Epithelial cell of proximal tubule (primary cell): ENCODE measurements around the gene ARHGEF4. TPM values are rescaled to one million over a fixed set of nuclear protein-coding genes. Genes with fewer than 3 reads are reported as not detected.

ENCODE experiments used
- DNase-seq: peaks from one replicate; pipeline ENCODE4 v3.0.0-alpha.2; 2011; ENCODE audit warnings: low read depth
- H3K4me3 ChIP-seq: 2 replicates; pipeline ENCODE4 v1.5.1; 2011; ENCODE audit warnings: low read depth, mild to moderate bottlenecking, low read length
- total RNA-seq: library from RNA; depleted of rRNA; stranded (reverse); fragments of >200 nt; gene quantifications from 2 replicates; pipeline ENCODE4 v1.2.3, GENCODE V29; 2015
- TF ChIP-seq, protein P1 (sequence below): conservative IDR thresholded peaks from 2 replicates; pipeline ENCODE4 v1.5.1; 2012; ENCODE audit warnings: low read depth, mild to moderate bottlenecking, low read length

ARHGEF4 gene
- total RNA-seq, 1 donor from 2014 or later = 2.1 TPM

DNA sequence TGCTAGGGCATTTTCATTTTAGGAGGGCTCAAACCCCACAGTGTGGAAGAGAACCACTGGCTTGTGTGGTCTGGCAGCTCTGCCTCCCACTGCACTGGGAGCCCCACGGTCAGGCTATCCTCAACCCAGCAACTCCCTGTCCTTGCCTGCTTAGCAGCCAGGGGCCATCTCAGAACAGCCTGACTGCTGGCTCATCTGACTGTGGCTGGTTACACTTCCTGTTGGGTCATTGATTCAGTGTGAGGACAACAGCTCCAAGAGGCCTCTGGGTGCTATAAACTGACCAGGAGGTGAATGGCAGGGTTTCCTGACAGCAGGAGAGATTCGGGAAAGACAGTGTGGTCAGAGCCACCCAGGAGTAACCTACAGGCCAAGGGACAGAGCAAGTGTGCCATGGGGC is 41.3 kb upstream of the ARHGEF4 start:
- TF ChIP-seq, protein P1, sequence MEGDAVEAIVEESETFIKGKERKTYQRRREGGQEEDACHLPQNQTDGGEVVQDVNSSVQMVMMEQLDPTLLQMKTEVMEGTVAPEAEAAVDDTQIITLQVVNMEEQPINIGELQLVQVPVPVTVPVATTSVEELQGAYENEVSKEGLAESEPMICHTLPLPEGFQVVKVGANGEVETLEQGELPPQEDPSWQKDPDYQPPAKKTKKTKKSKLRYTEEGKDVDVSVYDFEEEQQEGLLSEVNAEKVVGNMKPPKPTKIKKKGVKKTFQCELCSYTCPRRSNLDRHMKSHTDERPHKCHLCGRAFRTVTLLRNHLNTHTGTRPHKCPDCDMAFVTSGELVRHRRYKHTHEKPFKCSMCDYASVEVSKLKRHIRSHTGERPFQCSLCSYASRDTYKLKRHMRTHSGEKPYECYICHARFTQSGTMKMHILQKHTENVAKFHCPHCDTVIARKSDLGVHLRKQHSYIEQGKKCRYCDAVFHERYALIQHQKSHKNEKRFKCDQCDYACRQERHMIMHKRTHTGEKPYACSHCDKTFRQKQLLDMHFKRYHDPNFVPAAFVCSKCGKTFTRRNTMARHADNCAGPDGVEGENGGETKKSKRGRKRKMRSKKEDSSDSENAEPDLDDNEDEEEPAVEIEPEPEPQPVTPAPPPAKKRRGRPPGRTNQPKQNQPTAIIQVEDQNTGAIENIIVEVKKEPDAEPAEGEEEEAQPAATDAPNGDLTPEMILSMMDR = no peak
- no peak for DNase-seq
- no peak overlapping the region for H3K4me3 ChIP-seq

DNA sequence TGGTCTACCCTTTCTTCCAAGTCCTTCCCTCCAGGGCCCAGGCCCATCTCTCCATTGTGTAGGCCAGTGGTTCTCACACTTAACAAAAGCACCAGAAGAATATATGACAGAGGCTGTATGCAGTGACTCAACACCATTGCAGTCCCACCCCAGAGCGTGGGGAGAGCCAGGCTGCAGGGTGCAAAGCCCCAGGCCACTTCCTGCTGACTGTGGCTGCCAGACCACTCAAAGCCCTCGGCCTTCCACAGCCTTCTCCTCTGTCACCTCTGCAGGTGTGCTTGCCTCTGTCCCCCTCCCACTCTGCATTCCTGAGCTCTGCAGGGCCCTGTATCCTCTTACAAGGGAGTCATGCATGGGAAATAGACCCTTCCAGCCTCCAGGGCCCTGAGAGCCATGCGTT is 40.4 kb upstream of the ARHGEF4 start:
- TF ChIP-seq, protein P1 = no peak

DNA sequence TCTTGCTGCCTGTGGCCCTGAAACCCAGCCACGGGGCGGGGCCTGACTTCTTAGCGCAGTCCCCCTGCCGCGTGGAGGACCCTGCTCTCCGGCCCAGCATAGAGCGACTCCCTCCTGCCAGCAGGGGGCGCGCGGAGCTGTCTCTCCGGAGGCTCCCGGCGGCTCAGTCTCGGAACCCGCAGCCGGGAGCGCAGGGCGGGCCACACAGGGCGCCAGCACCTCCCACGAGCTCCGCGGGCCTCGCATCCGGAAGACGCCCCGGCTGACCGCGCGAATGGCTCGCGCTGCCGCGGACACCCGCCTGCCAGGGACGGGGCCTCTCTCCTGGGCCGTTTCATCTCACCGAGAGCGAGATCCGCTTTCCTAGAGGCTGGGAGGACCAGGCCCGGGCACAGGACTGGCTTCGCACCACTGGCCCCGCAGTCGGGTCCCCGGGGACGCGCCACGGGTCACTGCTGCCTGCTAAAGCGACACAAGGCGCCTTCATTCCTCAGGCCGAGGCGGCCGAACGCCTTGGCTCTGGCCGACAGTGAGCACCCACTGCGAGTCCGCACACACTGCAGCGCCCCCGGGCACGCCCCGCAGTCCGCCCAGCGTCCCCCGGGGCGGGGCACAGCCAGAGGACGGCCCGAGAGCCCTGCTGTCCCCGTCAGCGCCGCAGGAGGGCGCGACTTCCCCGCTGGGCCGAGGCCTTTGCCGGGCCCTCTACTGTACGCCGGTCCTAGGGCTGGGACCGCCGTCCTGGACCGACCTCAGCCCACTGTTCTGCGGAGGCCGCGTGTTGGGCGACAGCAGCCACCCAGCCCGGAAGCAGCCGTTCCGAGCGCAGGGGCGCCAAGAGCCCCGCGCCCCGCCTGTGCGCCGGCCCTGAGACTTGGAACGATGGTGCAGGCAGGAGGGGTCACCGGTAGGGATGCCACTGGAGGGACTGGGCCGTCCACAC is 39.0 kb upstream of the ARHGEF4 start:
- no peak for DNase-seq
- TF ChIP-seq, protein P1 = peak; percentile 81
- H3K4me3 ChIP-seq = peak overlapping the region; percentile 79

More for the DNA sequence above, 40.4 kb upstream of the ARHGEF4 start:
- H3K4me3 ChIP-seq = no peak overlapping the region
- no peak for DNase-seq

DNA sequence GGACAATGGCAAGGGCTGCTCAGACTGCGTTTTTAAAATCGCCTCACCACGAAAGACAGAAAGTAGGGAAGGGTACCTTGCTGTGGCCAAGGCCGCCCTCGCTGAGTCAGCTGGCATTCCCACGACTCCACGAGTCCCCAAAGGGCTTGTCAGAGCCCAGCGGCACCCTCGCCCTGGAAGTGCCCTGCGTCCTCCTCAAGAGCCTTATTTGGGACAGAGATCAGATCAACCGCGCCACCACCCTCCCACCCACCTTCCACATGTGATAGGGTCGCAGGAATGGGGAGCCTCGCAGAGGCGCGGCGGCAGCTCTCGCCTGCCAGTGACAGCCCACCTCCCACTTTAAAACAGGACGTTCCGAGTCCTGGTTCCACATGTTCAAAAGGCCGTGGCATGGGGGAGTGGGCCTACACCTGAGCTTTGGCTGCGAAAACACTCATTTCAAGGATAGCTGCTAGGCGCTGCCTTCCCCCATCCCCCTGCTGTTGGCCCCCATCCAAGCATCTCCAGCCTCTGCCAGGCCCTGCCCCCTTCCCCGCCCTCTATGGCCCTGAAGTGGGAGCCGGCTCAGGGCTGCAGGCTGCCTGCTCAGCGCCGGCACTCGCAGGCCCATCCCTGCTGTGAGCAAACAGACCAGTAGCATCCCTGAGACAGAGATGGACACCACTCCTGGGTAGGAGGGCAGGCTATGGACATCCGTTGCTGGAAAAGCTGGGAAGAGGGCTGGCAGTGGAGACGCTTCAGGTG is 38.1 kb upstream of the ARHGEF4 start:
- TF ChIP-seq, protein P1 = no peak
- DNase-seq = no peak
- peak overlapping the region; percentile 79 for H3K4me3 ChIP-seq

DNA sequence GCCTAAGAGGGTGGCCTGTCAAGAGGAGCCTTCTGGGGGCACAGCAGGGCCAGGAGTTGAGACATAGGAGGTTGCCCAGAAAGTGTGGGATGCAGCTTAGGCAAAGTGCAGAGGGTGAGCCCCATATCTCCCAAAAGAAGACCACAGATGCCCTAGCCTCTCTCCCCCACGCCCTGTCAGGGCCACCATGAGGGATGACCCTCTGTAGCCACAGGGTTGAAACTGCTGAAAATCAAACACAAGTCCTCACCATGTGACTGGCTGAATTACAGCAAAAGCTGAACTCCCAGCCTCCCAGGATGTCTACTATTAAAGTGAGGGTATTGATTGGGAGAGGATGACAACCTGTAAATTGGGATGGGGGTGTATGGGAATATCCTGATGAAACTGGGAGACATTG is 37.4 kb upstream of the ARHGEF4 start:
- TF ChIP-seq, protein P1 = no peak
- no peak overlapping the region for H3K4me3 ChIP-seq
- DNase-seq = no peak

DNA sequence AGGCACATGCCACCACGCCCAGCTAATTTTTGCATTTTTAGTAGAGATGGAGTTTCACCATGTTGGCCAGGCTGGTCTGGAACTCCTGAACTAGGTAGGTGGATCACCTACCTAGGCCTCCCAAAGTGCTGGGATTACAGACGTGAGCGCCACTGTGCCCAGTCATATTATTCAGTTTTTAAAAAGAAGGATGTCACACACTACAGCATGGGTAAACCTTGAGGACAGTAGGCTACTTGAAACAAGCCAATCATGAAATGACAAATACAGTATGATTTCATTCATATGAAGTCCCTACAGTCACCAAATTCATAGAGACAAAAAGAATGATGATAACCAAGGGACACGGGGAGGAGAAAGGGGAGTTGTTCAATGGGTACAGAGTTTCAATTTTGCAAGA is 31.1 kb upstream of the ARHGEF4 start:
- TF ChIP-seq, protein P1 = no peak
- no peak for DNase-seq
- no peak overlapping the region for H3K4me3 ChIP-seq
